Ramos (cell line): Measurements from ENCODE around the gene MED25.

ENCODE experiments used
- in situ Hi-C: fragments of 300-500 bp; cut with MboI; formaldehyde crosslinking; loops from one replicate; pipeline ENCODE4 v1.14.3; 2022; ENCODE audit warnings: low sequenced_read_pairs; ENCODE audit not compliant: unreplicated experiment

MED25 gene

DNA sequence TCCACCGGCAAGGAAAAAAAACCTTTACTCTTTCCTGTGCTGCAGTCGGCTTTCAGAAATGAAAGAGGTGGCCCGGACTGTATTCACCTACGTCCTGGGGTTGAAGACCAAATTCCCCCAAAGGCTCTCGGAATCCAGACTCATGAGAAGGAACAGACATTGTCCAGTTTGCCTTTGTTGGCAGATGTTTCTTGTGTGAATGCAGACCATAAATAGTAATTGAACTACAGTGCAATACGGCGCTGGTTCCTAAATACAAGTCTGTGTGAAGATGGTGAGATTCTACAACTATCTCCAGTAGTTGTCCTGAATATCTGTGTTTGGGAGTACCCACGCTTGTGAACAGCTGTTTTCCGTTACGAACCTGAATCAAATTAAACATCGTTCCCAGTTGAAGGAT lies 21.6 kb downstream of the MED25 start:
- in situ Hi-C loops = no loop called here

GRCh38 chr19:49840321-49840720 lies 22.2 kb downstream of the MED25 start:
- in situ Hi-C loops = no loop called here

GRCh38 chr19:49840736-49841249 lies 22.7 kb downstream of the MED25 start:
- in situ Hi-C loops = no loop called here

- in situ Hi-C loops = no loop called here
Observed at GRCh38 chr19:49843265-49843664, 25.2 kb downstream of the MED25 start.

GRCh38 chr19:49844138-49845095 lies 26.3 kb downstream of the MED25 start:
- in situ Hi-C loops = no loop called here

DNA sequence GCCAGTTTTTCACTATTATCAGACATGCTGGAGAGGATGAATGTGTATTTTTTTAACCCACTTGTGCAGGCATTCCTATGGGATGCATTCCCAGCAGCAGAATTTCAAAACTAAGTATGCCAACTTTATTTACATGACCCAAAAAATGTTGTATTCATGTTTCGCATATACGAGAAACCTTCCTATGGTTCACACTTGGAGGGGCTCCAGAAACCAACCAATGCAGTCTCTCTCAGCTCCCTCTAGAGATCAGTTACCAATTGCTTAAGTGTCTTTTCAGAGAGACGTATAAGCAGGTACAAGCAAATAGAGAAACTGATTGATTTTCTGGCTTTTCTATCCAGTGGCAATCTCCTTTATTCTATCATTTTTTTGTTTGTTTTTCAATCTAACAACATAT lies 27.3 kb downstream of the MED25 start:
- in situ Hi-C loops = no loop called here

DNA sequence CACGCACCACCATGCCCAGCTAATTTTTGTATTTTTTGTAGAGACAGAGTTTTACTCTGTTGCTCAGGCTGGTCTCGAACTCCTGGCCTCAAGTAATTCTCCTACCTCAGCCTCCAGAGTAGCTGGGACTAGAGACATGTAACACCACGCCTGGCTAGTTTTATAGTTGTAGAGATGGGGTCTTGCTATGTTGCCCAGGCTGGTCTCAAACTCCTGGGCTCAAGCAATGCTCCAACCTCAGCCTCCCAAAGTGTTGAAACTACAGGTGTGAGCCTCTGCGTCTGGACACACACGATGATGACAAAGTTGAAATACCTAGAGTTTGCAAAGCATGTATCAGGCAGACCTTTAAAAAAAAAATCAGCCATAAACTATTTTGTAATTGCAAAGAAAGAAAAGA lies 28.3 kb downstream of the MED25 start:
- in situ Hi-C loops = no loop called here

DNA sequence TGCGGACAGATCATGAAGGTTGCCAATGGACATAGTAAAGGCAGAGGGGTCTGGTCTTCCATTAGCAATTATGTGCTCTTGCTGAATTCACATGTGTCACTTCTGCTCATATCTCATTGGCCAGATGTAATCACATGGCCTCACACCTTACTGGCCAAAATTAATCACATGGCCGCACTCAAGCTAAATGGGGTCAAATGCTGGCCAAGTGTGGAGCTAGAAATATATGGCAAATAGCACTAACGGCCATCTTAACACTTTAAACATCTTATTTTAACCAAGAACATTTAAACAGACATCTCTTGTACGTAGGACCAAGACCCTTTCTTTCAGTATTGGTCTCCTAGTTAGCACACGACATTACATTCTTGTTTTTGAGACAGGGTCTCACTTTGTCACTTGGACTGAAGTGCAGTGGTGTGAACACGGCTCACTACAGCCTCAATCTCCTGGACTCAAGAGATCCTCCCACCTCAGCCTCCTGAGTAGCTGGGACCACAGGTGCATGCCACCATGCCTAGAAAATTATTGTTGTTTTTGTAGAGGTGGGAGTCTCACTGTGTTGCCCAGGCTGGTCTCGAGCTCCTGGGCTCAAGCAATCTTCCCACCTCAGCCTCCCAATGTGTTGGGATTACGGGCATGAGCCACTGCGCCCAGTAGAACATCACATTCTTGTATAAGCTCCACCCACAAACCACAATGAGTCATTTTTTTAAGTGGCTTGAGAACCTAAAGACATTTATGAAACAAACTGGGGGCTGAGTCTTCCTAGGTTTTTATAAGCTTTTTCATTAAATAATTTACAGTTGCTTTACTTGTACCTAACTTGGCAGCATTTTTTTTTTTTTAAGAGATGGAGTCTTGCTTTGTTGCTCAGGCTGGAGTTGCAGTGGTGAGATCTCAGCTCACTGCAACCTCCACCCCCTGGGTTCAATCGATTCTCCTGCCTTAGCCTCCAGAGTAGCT lies 29.9 kb downstream of the MED25 start:
- in situ Hi-C loops = no loop called here

GRCh38 chr19:49848938-49849337 lies 30.8 kb downstream of the MED25 start:
- in situ Hi-C loops = no loop called here

DNA sequence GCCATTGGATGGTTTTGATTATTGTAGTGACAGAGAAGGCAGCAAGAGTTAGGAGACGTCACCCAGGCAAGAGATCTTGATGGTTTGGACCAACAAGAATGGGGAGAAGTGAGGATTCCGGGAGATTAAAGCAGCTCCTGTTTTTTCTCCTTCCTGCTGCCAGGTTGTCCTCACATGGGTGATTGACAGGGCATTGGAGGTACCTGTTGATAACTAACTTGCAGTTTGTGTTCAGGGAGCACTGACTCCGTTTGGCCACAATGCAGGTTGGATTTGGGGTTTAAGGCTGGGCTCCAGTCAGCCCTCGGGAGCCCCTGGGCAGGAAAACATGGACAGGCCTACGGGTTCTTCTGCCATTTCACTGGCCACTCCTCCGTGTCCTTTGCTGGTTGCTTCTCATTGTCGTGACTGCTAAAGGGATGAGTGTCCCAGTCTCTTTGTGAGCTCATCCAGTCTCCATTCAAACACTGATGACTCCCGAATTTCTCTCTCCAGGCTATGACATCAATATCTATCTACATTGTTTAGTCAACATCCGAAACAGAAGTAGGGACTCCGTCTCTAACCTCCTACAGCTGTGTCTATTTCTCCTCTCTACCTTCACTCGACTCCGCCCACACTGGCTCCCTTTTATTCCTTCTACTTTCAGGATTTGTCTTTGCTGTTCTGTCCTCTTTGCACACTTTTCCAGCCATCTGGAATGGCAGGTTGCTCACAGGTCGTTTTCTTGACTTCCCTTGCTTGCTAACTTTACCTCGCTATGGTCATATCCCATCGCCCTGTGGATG lies 31.5 kb downstream of the MED25 start:
- in situ Hi-C loops = no loop called here

GRCh38 chr19:49850221-49850486 lies 32.1 kb downstream of the MED25 start:
- in situ Hi-C loops = no loop called here

- in situ Hi-C loops = no loop called here
Observed at GRCh38 chr19:49850487-49851342, 32.6 kb downstream of the MED25 start, which contains the start of gene PTOV1. Gene PTOV1, plus strand, starts transcription at chr19:49851159.

- in situ Hi-C loops = no loop called here
Observed at GRCh38 chr19:49851456-49852259, 33.6 kb downstream of the MED25 start.

GRCh38 chr19:49852631-49853126 lies 34.6 kb downstream of the MED25 start:
- in situ Hi-C loops = no loop called here

DNA sequence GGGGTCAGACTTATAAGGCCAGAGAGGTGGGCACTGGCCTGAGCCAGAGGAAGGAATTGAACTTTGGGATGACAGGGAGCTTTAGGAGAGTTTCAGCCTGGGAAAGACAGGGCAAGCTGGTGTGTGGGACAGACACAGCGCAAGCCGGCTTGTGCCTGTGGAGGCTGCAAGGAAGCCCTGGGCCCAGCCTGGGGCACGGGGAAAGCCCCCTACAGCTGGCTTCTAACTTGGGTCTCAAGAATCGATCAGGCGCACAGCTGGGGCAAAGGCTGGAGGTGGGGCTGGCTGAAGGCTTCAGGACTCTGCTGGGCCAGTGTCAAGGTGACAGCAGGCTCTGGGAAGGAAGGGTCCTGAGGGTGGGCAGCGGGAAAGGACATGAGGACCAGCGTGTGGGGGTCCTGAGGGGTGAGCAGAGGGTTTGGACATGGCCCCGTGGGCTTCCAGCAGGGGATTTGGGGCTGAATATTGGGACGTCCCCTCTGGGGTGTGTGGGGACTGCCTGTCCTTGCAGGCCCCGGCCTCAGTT lies 35.8 kb downstream of the MED25 start:
- in situ Hi-C loops = no loop called here

GRCh38 chr19:49854378-49855263 lies 36.5 kb downstream of the MED25 start:
- in situ Hi-C loops = no loop called here

DNA sequence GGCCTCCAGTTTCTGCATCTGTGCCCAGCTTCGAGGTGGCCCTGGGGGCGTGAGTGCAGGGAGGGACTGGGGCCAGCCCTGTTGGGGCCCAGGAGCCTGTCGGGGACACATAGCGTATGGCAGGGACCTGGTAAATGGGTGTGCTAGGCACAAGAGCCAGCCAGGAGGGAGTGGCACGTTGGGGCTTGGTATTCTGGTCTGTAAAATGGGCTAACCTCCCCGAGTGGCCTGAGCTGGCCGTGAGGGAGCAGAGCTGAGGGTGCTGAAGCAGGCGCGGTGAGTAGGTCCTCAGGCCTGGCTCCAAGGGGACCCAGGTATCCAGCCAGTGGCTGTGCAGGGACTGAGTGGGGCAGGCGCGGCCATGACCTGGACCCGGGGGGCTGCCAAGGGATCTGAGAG lies 37.2 kb downstream of the MED25 start:
- in situ Hi-C loops = no loop called here
